Measurements from ENCODE around the gene BMP3.
"Not testable (repeated sequence)": the region's sequence is repeated elsewhere in the genome, so short reads cannot be mapped to it uniquely, and the experiment has no call there.

Gene BMP3, protein sequence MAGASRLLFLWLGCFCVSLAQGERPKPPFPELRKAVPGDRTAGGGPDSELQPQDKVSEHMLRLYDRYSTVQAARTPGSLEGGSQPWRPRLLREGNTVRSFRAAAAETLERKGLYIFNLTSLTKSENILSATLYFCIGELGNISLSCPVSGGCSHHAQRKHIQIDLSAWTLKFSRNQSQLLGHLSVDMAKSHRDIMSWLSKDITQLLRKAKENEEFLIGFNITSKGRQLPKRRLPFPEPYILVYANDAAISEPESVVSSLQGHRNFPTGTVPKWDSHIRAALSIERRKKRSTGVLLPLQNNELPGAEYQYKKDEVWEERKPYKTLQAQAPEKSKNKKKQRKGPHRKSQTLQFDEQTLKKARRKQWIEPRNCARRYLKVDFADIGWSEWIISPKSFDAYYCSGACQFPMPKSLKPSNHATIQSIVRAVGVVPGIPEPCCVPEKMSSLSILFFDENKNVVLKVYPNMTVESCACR

DNA sequence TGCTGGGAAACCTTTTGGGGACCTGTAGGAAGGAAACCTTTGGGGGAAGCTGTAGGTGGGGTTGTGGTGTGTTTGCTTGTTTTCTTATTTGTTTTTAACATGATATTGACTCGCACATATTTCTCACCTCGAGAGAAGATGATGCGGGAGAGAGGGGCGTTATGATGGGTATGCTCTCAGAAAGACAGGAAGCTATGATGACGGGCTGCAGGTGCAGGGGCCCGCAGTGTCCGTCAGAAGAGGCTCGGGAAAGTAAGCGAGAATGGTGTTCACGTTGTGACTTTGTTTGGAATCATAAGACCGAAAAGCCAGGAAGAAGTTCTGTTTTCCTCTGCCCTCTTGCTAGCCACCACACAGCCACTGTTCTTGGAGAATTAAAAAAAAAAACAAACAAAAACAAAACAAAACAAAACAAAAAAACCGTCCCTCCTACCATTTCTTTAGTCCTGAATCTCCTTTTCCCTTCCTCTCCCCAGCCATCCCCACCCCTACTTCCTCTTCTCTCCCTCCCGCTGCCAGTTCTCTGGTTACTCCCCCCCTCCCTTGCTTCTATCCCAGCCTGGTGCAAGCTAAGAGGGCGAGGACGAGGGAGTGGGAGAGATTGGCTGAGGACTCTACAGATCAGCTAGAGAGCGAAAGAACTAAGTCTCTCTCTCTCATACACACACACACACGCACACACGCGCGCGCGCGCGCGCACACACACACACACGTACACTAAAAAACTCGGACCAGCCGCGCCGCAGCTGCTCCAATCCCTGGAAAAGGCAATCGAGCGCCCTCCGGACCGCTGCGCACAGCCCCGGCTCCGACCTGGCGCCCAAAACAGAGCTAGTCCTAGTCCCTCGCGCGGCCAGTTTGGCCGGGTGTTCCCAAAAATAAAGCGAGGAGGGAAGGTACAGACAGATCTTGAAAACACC, at the start of gene BMP3:
TSS of gene BMP3 (plus strand) at position 648 of the 920 bp plus-strand sequence. CDS start 577 bp downstream, outside the sequence.
- peak; percentile 86 for DNase-seq

- DNase-seq: peak; percentile 71
Measured at GRCh38 chr4:80986011-80986410, 44.5 kb upstream of the BMP3 start.

- DNase-seq: peak; percentile 84
Measured at GRCh38 chr4:80989921-80990544, 40.5 kb upstream of the BMP3 start.

DNA sequence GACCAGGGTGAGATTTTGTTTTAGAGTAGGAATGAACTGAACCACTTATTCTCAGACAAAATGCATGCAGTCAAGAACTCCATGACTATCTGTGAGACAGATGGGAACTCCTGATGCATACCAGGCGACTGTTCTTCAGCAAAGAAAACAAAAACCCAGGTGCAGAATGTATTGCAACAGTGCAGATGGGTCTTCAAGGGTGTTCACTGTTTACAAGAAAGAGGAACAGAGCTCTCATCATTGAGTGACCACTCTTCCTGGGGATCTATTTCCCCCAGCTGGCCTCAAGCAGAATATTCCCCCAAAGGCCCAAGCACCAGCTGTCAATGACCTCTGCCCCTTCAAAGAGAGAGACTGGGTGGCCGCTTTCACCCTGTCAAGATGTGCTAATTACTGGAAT, 39.7 kb upstream of the BMP3 start:
- no peak for DNase-seq

GRCh38 chr4:80999943-81000342, 30.6 kb upstream of the BMP3 start:
- DNase-seq: no peak

DNA sequence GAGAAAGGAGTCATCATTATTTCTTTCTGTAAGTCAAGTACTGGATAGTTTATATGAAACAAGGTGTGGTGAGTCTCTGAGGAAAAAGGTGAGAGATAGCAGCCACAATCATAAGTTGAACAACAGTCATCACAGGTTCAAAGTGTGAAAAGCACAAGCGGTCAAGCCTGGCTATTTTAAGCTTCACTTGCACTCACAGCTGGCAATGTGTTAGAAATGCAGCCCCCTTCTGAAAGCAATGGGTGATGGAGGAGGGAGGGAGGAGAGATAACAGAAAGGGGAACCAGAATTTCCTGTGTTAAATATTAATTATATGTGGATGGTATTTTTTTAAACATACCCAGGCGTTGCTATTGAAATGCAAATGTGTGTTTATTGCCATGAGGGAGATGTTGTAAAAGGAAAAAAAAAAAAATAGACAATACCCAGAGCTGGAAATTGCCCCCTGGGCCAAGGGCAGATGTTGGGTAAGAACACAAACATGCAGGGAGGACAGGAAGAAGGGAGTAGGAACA, 26.9 kb upstream of the BMP3 start:
- DNase-seq: no peak

- DNase-seq: no peak
Measured at GRCh38 chr4:81007417-81007816, 23.1 kb upstream of the BMP3 start.

DNA sequence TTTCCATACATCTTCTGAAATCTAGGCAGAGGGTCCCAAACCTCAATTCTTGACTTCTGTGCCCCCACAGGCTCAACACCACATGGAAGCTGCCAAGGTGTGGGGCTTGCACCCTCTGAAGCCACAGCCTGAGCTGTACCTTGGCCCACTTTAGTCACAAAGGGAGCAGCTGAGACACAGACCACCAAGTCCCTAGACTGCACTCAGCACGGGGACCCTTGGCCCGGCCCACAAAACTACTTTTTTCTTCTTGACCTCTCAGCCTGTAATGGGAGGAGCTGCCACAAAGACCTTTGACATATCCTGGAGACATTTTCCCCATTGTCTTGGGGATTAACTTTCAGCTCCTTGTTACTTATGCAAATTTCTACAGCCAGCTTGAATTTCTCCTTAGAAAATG, 13.9 kb upstream of the BMP3 start:
- not testable (repeated sequence) for DNase-seq

DNA sequence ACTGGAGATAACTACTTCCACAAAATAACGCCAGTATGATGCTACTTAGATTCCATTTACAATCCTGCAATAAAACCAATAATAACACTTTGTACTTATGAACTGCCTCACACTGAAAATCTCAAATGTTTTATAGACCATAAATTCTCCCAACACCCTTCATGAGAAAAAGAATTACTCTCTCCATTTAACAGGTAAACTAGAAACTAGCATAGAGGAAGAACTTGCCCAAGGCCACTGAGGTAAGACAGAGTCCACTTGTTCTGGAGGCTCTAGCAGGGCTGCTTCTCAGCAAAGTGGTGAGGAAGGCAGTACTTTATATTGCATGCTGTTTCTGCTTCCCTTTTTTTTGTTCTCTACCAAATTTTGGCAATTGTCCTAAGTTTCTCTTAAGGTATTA, 11.5 kb upstream of the BMP3 start:
- DNase-seq: no peak

DNA sequence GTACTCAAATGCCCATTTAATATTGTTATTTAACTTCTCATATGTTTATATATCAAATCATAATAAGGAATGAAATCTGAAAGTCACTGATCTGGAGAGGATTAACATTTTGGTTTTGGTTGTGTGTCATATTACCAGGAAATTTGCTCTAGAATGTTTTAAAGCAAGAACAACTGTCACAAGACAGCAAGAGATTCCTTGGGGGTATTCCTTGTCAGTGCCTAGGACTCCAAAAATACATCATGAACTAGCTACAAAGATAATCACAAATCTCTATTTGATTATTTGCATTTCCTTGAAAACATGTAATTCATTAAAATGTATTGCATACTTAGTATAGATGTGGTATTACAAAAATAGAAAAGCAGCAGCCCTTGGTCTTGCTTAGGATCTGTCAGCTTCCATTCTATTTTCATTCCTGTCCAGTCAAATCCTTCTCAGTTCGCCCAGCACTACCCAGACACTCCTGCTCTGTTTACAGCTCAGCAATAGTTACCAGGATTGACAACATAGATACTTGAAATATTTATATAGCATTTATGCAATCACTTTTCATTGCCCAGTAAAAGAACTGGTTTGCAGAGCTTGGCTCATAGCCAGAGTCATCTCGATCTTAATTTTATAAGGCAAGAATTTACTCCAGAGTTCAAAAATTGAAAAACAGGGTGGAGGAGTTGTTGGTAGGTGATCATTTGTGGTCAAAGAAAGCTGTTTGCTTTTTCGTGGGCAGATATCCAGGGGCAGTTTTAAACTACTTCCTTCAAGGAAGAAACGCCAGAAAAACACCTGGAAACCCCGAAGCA, 9.2 kb upstream of the BMP3 start:
- DNase-seq: no peak

GRCh38 chr4:81021981-81022380, 8.5 kb upstream of the BMP3 start:
- DNase-seq: no peak

GRCh38 chr4:81023484-81023883, 7.0 kb upstream of the BMP3 start:
- DNase-seq: no peak

- DNase-seq: peak; percentile 73
Measured at GRCh38 chr4:81030981-81031791, 678 bp downstream of the BMP3 start.

DNA sequence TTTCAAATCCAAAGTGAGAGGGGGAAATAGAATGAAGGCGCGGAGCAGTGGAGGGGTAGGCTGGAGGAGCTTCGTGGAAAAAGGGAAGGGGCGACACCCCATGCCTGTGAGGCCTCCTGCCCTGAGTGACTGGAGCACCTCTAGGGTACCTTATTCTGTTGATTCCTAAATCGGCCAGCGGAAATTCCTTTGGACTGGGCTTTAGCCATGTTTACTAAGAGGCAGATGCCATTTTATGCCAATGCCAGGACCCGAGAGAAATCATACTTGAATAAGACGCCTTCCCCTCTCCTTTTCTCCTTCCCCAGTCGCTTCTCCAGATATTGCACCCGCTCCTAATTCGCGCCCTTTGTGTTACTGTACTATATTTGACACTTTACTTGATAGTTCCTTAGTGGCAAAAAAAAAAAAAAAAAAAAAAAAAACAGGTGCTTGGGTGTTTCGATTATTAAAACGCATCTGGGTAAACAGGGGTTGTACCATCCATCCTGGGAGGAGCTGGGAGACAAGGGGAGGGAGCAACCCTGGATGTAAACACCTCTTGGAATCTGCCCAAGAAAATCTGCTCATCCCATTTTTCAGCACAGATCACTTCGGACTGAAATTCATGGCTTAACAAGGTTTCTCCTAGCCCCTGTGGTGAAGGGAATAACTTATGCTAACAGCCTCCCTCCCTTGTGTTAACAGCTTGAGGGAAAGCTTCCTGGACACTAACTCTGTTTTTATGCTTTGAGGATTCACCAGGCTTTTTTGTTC, 1.5 kb downstream of the BMP3 start:
- DNase-seq: peak; percentile 42

- DNase-seq: no peak
Measured at GRCh38 chr4:81032771-81033684, 2.5 kb downstream of the BMP3 start.

DNA sequence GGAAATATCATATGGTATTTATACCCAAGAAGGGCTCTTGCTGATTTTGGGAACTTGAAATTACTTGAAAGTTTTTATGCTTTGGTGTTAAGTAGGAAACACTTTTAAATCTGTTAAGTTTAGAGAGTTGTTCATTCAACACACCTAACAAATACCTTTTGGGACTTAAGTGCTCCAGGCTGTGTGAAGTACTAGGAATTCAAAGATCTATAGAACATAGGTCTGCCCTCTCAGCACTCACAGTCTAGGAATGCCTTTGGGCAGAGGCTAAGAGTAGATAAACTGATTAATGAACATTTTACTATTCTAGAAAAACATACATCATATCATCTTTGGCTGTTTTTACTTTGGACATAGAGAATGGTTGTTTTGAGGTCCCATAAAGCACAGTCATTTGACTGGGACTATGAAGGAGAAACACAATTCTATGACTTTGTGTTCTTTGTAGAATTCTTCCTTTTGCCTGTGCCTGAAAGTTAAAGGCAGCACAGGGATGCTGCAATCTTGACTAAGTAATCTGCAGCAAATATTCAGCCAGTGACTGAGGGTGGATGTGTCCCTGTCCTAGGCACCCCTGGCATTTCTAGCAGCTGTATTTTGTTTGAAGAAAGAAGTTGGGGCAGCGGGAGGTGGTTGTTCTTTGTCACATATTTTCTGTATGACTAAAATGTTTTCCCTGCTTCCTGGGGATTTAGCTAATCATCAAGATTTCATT, 8.3 kb downstream of the BMP3 start:
- DNase-seq: no peak

DNA sequence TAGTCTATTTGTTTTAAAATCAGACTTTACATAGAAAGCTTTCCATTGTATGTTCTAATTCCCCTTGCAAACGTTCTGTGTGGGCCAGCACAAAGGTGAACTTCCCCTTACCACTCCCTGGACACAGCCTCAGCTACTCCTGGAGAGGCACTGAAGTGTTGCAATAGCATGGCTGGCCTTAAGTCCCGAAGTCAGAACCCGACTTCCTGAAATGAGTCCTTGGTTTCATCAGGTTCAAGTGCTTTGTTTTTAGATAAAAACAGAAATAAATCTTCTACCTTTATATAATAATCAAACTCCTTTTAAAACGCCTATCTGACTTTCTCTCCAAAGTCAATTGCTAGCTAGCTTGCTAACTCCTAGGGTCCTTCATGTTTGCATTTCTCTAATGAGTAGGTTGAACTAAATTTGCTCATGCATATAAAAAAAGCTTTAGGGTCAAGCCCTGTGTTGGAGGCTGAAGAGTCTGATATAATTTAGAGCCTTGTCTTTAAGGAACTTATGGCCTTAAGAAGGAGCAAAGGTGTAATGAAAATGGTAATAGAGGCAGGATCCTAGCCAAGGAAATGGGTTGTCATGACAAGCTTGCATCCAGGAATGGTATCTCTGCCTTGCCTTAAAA, 9.0 kb downstream of the BMP3 start:
- DNase-seq: no peak

GRCh38 chr4:81040012-81040659, 9.6 kb downstream of the BMP3 start:
- DNase-seq: peak; percentile 85
